Measurements from ENCODE around the gene ZC3H4.

ZC3H4 gene

GRCh38 chr19:47018923-47019322 is 94.7 kb downstream of the ZC3H4 start:
- DNase-seq, result no peak
